Activated naive CD4-positive, alpha-beta T cell treated with anti-CD3 and anti-CD28 coated beads for 36 hours (primary cell): Measurements from ENCODE around the gene BRME1. TPM values are rescaled to one million over a fixed set of nuclear protein-coding genes. Genes with fewer than 3 reads are reported as not detected.

Source experiments
- CTCF ChIA-PET: fragments of 350-600 bp; sonication (Branson Sonifier 250); formaldehyde crosslinking; loops from one replicate; lab custom pipeline; 2021; ENCODE audit warnings: antibody characterized with exemption; lab: Charles Lee
- DNase-seq: peaks from one replicate; pipeline ENCODE4 v3.0.0-alpha.2; 2020
- H3K27ac Mint-ChIP-seq: one replicate; pipeline ENCODE4 v1.8.0; 2021; ENCODE audit warnings: mild to moderate bottlenecking, mixed read lengths
- H3K27me3 Mint-ChIP-seq: one replicate; pipeline ENCODE4 v1.8.0; 2021; ENCODE audit warnings: low read depth, mixed read lengths
- H3K36me3 Mint-ChIP-seq: one replicate; pipeline ENCODE4 v1.8.0; 2021; ENCODE audit warnings: low read depth, mixed read lengths
- H3K4me1 Mint-ChIP-seq: one replicate; pipeline ENCODE4 v1.8.0; 2021; ENCODE audit warnings: low read depth, mixed read lengths
- H3K4me3 Mint-ChIP-seq: one replicate; pipeline ENCODE4 v1.8.0; 2021; ENCODE audit warnings: mild to moderate bottlenecking, moderate library complexity, mixed read lengths
- H3K9me3 Mint-ChIP-seq: one replicate; pipeline ENCODE4 v1.8.0; 2021; ENCODE audit warnings: mixed read lengths
- intact Hi-C: fragments of 100-400 bp; cut with micrococcal nuclease; formaldehyde crosslinking; loops from one replicate; pipeline ENCODE4 v1.15.1; 2023
- total RNA-seq, 2 experiments: library from RNA; stranded (reverse); gene quantifications; one replicate each; pipeline ENCODE4 v1.2.3, GENCODE V29; 2021

Gene BRME1
- total RNA-seq, 2 experiments from 2014 or later: 5.8 to 5.9 TPM

DNA sequence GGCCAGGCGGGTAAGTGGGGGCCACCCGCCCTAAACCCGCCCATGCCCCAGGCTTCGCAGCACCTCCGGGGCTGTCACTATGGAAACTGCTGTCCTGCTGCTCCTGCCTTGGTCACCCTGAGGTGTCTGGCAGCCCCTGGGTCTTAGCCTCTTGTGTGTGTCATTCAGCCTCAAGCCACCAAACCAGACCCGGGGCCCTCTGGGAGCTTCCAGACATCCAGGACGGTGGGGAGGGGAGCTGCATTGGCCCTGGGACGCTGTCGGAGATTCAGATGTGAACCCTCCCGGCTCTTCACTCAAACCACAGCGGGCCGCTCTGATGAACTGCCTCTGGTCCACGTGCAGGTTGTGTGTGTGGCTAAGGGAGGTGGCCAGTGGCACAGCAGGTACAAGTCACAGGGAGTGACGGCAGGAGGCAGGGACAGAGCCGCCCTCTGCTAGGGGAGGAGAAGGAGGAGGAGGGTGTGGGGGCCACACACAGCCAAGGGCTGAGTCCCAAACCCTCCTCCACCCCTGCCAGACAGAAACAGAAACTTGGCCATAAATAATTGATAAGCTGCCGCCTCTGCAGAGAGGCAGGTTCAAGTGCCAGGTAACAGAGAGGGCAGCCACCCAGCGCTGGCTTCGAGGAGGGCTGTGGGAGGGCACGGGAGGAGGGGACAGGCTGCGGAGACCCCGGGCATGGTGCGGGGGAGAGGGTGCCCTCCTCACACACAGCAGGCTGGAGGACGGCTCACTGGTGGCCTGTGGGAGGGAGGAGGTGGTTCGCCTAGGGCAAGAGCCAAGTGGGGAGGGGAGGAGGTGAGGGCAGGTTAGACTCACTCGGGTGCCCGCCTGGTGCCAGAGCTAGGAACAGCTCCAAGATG, 21.0 kb downstream of the BRME1 start:
- intact Hi-C loops: loop anchor here (5.0 kb wide), 1 partner anchor 587 kb away; no protein-coding TSS in a partner anchor

DNA sequence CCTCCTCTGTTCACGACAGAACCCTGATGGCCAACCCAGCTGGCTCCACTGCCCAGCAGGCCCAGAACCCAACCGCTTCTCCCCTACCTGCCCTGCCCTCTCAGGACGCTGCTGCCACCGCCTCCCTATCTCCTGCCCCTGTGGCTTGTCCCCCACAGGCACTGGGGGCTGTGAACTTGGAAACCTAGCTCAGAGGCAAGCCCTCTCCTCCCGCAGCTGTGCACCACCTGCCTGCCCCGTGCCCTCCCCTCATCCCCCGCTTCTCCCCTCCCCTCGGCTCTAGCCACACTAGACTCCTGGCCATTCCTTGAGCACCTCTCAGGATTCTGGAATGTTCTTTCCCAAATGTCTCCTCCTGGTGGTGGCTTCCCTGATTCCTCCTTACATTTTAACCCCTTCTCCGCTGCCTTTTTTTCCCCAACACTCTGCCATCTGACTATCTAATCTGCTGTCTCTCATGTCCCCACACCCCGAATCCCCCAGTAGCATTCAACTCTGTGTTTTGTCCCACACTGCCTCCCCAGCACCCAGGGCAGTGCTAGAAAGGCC, 22.3 kb downstream of the BRME1 start:
- H3K4me3 Mint-ChIP-seq: no peak overlapping the region
- peaks cover 34% of the 10 kb centered on the region for H3K4me1 Mint-ChIP-seq
- CTCF ChIA-PET: interaction anchor here (0.8 to 2.4 kb wide), 4 partner anchors 148 to 190 kb away, joined by 3 to 8 read pairs (median 5); partner anchors contain the start of gene IL27RA
- no peaks in the 10 kb centered on the region for H3K9me3 Mint-ChIP-seq
- intact Hi-C loops: loop anchor here (5.0 kb wide), 1 partner anchor 589 kb away; no protein-coding TSS in a partner anchor
- no peaks in the 10 kb centered on the region for H3K27me3 Mint-ChIP-seq
- H3K36me3 Mint-ChIP-seq: no peaks in the 10 kb centered on the region
- H3K27ac Mint-ChIP-seq: no peak overlapping the region
- DNase-seq: no peak

More for the DNA sequence above, 21.0 kb downstream of the BRME1 start:
- H3K36me3 Mint-ChIP-seq: no peaks in the 10 kb centered on the region
- H3K9me3 Mint-ChIP-seq: no peaks in the 10 kb centered on the region
- no peaks in the 10 kb centered on the region for H3K27me3 Mint-ChIP-seq
- no peak overlapping the region for H3K4me3 Mint-ChIP-seq
- CTCF ChIA-PET: interaction anchor here (1.7 to 2.4 kb wide), 2 partner anchors 163 to 188 kb away, joined by 8 to 10 read pairs; partner anchors contain the start of gene MISP3
- H3K27ac Mint-ChIP-seq: no peak overlapping the region
- H3K4me1 Mint-ChIP-seq: peaks cover 29% of the 10 kb centered on the region
- no peak for DNase-seq

DNA sequence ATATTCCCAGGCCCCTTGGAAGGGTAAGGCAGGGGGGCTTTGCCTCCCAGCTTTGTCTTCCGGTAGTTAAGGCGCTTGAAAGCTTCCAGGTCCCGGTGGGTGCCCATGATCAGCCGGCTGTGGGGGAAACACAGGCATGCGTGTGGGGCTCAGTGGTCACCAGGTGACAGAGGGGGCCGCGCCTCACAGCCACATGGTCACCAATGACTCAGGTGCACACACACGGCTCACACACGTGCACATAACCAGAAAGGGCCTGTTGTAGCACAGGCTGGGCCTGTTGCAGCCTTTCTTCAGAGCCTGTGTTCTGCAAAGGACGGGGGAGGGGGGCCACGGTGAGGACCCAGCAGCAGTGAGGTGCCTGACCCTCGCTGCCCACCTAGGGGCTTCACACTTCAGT, 23.1 kb downstream of the BRME1 start:
- CTCF ChIA-PET: interaction anchor here (0.8 to 3.0 kb wide), 9 partner anchors 18 to 233 kb away, joined by 3 to 16 read pairs (median 4); partner anchors contain the start of gene IL27RA
- H3K36me3 Mint-ChIP-seq: no peaks in the 10 kb centered on the region
- DNase-seq: no peak
- intact Hi-C loops: loop anchor here (5.0 kb wide), 1 partner anchor 589 kb away; no protein-coding TSS in a partner anchor
- no peak overlapping the region for H3K27ac Mint-ChIP-seq
- H3K9me3 Mint-ChIP-seq: no peaks in the 10 kb centered on the region
- peaks cover 34% of the 10 kb centered on the region for H3K4me1 Mint-ChIP-seq
- H3K4me3 Mint-ChIP-seq: no peak overlapping the region
- H3K27me3 Mint-ChIP-seq: no peaks in the 10 kb centered on the region

DNA sequence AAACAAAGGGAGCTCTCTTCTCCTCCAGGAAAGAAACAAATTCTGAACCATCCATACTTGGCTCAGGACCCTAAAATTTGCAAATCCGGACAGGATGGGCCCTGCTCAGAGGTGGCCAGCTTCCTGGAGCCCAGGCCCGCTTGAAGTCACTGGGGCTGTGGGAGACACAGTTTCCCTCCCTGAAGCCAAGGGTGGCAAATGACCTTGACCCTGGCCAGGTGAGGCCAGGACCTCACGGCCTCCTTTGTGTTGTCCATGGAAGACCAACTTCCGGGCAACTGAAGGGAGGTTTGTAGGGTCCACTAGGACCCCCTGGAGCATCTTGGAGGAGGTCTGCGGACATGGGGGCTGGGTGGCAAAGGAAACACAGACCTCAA, 23.5 kb downstream of the BRME1 start:
- no peaks in the 10 kb centered on the region for H3K9me3 Mint-ChIP-seq
- H3K27ac Mint-ChIP-seq: no peak overlapping the region

DNA sequence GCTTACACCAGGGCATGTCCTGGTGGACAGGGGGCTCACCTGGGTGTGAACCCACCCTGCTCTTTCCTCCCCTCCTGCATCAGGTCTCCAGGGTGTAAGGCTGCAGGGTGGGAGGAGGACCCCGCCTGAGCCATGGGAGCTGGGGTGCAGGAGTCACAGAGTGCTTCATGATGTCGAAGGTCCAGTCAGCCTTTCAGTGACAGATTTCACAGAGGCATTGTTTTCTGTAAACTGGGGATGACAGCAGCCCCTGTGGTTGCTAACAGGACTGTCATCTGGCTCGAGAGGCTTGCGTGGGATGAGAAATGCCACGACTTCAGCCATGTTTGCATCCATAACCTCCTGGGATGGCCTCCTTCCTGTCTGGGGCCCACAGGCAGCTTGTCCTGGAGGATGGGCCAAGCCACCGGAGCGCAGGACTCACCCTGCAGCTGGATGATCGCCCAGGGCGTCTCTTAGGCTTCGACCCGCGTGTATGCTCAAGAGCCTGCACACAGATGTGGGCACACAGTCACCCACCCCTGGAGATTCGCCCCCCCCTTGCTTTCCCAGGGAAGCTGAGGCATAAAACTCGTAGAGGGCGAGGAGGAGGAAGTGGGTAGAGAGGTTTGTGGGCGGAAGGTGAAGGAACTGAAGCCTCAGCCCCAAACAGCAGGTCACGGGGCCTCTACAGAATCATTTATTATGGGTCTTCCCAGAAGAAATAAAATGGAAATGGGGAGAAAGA, 24.1 kb downstream of the BRME1 start:
- Mint-ChIP-seq H3K27ac (peak overlapping the region; percentile 63), H3K36me3 (no peaks in the 10 kb centered on the region), H3K27me3 (no peaks in the 10 kb centered on the region), H3K9me3 (no peaks in the 10 kb centered on the region), H3K4me3 (peak overlapping the region; percentile 21), H3K4me1 (peaks cover 34% of the 10 kb centered on the region)
- intact Hi-C loops: loop anchor here (2.0 to 5.0 kb wide), 2 partner anchors 25 to 590 kb away; partner anchors contain the start of genes BRME1 and CC2D1A
- CTCF ChIA-PET: interaction anchor here (0.6 to 3.0 kb wide), 18 partner anchors 17 to 1796 kb away, joined by 3 to 16 read pairs (median 4); partner anchors contain the start of genes ASF1B, IL27RA and MISP3
- peak; percentile 64 for DNase-seq

More for the DNA sequence above, 23.5 kb downstream of the BRME1 start:
- no peaks in the 10 kb centered on the region for H3K36me3 Mint-ChIP-seq
- intact Hi-C loops: loop anchor here (5.0 kb wide), 1 partner anchor 590 kb away; no protein-coding TSS in a partner anchor
- CTCF ChIA-PET: interaction anchor here (0.8 to 3.0 kb wide), 11 partner anchors 18 to 254 kb away, joined by 3 to 16 read pairs (median 5); partner anchors contain the start of genes ASF1B, IL27RA and MISP3
- H3K4me1 Mint-ChIP-seq: peaks cover 34% of the 10 kb centered on the region
- no peak overlapping the region for H3K4me3 Mint-ChIP-seq
- H3K27me3 Mint-ChIP-seq: no peaks in the 10 kb centered on the region
- no peak for DNase-seq

DNA sequence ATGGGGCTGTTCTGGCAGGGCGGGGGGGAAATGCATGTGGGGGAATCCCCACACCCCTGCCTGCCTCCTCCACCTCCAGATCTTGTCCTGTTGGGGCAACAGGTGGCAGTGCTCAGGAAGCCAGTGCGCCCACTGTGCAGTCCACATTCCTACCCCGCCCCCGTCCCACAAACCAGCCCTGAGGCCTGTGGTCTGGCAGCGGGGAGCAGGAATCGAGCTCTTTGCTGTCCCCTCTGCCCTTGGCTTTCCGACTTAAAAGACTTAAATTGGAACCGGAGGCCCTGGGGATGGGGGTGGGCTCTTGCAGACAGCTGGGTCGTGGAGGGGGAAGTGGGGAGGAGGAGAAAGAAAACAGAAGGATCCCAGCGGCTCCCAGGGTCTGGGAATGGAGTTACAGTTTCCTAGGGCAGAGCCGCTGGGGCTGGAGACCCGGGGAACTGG, 24.6 kb downstream of the BRME1 start:
- no peaks in the 10 kb centered on the region for H3K36me3 Mint-ChIP-seq
- DNase-seq: peak; percentile 46
- H3K9me3 Mint-ChIP-seq: no peaks in the 10 kb centered on the region
- H3K4me1 Mint-ChIP-seq: peaks cover 34% of the 10 kb centered on the region
- H3K27me3 Mint-ChIP-seq: no peaks in the 10 kb centered on the region
- H3K4me3 Mint-ChIP-seq: no peak overlapping the region
- intact Hi-C loops: loop anchor here (2.0 to 5.0 kb wide), 2 partner anchors 26 to 591 kb away; partner anchors contain the start of genes BRME1 and CC2D1A
- H3K27ac Mint-ChIP-seq: peak overlapping the region; percentile 77
- CTCF ChIA-PET: interaction anchor here (0.6 to 3.0 kb wide), 20 partner anchors 13 to 1795 kb away, joined by 3 to 16 read pairs (median 5); partner anchors contain the start of genes ASF1B, BRME1, CC2D1A and IL27RA

DNA sequence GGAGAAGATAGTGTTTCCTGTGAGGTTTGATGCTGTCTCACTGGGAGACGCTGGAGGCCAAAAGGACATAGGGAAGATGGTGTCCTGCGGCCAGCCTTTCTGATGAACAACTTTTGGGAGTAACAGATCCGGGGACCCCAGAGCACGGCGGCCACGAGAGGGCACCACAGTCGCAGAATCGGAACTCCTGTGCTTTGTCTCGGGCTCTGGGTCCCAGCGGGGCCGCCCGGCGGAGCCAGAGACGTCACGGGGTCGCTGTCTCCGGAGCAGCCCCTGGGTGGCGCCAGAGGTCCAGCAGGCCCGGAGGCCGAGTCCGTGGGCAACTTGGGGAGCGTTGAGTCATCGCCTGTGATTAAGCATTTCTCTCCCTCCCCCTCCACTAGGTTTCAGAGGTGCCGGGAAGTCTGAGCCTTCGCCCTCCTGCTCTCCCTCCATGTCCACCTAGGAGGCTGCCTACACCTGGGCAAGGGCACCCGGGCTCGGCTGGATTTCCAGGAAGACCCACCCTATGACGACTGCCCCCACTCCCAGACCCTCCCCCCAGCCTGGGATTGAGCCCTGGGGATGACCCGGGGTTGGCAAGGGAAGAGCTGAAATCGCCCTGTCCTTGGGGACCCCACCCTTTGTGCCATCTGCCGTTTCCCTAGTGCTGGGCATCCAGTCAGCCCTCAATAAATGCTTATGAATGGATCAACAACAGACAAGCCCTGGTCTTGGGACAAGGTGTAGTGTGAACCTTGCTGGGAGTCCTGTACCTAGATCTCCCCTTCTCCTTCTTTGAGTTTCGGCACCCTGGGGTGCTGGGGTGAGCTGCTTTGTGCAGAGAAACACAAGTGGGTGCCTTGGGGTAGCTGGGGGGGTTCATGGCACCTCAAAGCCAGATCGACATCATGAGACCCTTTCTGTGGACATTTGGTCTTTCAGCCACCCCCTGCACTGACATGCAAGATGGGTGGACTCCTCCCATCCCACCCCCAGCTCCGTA, 25.6 kb downstream of the BRME1 start:
- CTCF ChIA-PET: interaction anchor here (0.5 to 3.0 kb wide), 25 partner anchors 12 to 257 kb away, joined by 3 to 16 read pairs (median 5); partner anchors contain the start of genes BRME1, CC2D1A, MISP3 and PRKACA
- no peaks in the 10 kb centered on the region for H3K27me3 Mint-ChIP-seq

DNA sequence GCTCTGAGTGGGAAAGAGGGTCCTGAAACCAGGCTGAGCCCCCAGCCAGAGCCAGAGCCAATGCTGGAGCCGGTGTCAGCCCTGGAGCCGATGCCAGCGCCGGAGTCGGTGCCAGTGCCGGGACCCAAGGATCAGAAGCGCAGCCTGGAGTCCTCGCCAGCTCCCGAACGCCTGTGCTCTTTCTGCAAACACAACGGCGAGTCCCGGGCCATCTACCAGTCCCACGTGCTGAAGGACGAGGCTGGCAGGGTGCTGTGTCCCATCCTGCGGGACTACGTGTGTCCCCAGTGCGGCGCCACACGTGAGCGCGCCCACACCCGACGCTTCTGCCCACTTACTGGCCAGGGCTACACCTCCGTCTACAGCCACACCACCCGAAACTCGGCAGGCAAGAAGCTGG, 28.6 kb downstream of the BRME1 start:
- H3K4me1 Mint-ChIP-seq: peaks cover 29% of the 10 kb centered on the region
- DNase-seq: no peak
- no peak overlapping the region for H3K27ac Mint-ChIP-seq
- peaks cover 5% of the 10 kb centered on the region for H3K27me3 Mint-ChIP-seq
- no peaks in the 10 kb centered on the region for H3K36me3 Mint-ChIP-seq
- intact Hi-C loops: no loop called here
- H3K4me3 Mint-ChIP-seq: no peak overlapping the region
- CTCF ChIA-PET: interaction anchor here (0.6 kb wide), 1 partner anchor 201 kb away, joined by 4 read pairs; no protein-coding TSS in a partner anchor
- H3K9me3 Mint-ChIP-seq: no peaks in the 10 kb centered on the region

More for the DNA sequence above, 25.6 kb downstream of the BRME1 start:
- H3K36me3 Mint-ChIP-seq: no peaks in the 10 kb centered on the region
- peak overlapping the region; percentile 77 for H3K27ac Mint-ChIP-seq
- H3K4me3 Mint-ChIP-seq: peak overlapping the region; percentile 45
- intact Hi-C loops: loop anchor here (1.0 to 5.0 kb wide), 9 partner anchors 26 to 592 kb away; partner anchors contain the start of genes ASF1B, BRME1, CC2D1A and DCAF15
- DNase-seq: peak; percentile 99
- H3K9me3 Mint-ChIP-seq: no peaks in the 10 kb centered on the region
- H3K4me1 Mint-ChIP-seq: peaks cover 34% of the 10 kb centered on the region

DNA sequence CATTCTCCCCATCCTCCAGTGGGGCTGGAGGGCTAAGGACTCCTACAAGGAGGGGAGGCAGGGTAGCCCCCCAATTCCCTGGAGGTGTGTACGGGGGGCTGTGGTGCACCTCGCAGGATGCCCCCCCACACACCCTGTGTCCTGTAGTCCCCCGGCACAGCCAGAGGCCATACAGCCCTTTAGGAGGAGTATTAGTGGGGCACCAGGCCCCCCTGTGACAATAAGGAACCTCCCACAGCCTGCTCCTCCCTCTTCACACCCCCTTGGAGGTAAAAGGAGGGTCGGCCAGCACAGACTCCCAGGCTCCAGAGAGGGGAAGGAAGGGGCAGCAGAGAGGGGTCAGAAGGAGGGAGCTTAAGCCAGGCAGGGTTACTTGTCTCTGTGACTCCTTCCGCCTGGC, 29.1 kb downstream of the BRME1 start, which contains the start of gene NANOS3:
TSS of gene NANOS3 (plus strand) at position 301 of the 400 bp plus-strand sequence. CDS start 115 bp downstream, outside the sequence.
- Mint-ChIP-seq H3K27ac (no peak within 1 kb of the TSS), H3K36me3 (no peaks in the 10 kb centered on the region), H3K27me3 (peaks cover 7% of the 10 kb centered on the region), H3K4me3 (no peak within 1 kb of the TSS), H3K9me3 (no peaks in the 10 kb centered on the region), H3K4me1 (peaks cover 24% of the 10 kb centered on the region)
- no peak for DNase-seq
- CTCF ChIA-PET: interaction anchor here (0.6 kb wide), 1 partner anchor 202 kb away, joined by 4 read pairs; no protein-coding TSS in a partner anchor
- intact Hi-C loops: no loop called here

DNA sequence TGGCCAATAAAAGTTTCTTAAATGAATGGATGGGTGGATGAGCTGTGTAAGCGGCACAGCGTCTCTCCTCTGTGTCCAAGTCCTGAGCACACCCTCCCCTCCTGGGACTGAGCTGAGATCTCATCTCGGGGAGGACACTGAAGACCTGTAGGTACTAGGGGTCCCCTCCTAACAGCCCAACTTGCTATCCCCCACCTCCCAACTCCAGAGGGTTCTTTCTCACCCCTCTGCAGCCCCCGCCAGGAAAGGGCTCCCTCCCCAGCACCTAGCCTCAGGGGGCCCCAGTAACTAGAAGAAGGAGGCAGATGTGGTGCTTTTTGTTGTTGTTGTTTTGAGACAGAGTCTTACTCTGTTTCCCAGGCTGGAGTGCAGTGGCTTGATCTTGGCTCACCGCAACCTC, 30.1 kb downstream of the BRME1 start:
- peaks cover 10% of the 10 kb centered on the region for H3K27me3 Mint-ChIP-seq
- intact Hi-C loops: no loop called here
- peaks cover 14% of the 10 kb centered on the region for H3K4me1 Mint-ChIP-seq
- no peak overlapping the region for H3K27ac Mint-ChIP-seq
- CTCF ChIA-PET: interaction anchor here (1.9 kb wide), 1 partner anchor 195 kb away, joined by 5 read pairs; no protein-coding TSS in a partner anchor
- no peaks in the 10 kb centered on the region for H3K9me3 Mint-ChIP-seq
- no peak overlapping the region for H3K4me3 Mint-ChIP-seq
- DNase-seq: no peak
- H3K36me3 Mint-ChIP-seq: no peaks in the 10 kb centered on the region
